HG03064 (cell line): ENCODE measurements around the gene ITGB6.
"Not testable (repeated sequence)": the region's sequence is repeated elsewhere in the genome, so short reads cannot be mapped to it uniquely, and the experiment has no call there.

Source experiments
- ATAC-seq: cut with Tn5 transposase; IDR thresholded peaks from one replicate; pipeline ENCODE4 v1.9.1; 2021; ENCODE audit warnings: low read depth; ENCODE audit not compliant: unreplicated experiment

The ITGB6 gene

DNA sequence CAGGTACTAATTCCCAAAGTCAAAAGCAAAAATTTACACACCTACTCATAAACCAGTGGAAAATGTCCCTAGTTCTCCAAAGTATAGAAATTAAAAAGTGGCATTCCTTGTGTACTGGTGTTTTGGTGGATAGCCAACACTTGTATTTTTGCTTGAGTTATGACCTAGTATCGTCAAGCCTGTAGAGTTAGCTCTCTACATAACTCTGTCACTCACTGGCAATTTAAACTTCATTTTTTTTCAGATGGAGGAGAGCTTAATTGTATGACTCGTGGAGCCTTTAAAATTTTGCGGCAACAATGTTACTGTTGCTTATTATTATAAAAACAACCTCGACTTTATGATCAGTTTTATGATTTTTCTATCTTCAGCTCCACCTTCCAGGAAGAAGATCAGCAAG is 58.7 kb downstream of the ITGB6 start:
- no peak for ATAC-seq

DNA sequence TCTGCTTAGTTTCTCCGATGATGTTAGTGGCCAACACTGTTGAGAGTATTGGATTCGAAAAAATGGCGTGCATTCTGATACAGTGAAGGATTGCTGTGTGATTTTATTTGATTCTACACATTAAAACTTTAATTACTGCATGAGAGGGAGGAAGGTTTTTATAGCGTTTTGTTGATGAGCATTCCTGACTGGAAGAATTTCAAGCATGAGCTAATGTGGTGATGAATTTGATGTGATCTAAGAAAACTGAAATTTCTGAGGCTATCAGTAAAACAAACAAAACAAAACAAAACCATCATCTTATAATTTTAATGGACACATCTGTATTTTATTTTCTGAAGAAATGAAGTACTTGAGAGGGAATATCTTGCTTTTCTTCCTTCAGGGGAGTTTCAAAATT is 59.6 kb downstream of the ITGB6 start:
- ATAC-seq: no peak

- ATAC-seq: no peak
Observed at GRCh38 chr2:160139991-160140390, 60.1 kb downstream of the ITGB6 start.

- ATAC-seq: no peak
Observed at GRCh38 chr2:160139350-160139749, 60.7 kb downstream of the ITGB6 start.

DNA sequence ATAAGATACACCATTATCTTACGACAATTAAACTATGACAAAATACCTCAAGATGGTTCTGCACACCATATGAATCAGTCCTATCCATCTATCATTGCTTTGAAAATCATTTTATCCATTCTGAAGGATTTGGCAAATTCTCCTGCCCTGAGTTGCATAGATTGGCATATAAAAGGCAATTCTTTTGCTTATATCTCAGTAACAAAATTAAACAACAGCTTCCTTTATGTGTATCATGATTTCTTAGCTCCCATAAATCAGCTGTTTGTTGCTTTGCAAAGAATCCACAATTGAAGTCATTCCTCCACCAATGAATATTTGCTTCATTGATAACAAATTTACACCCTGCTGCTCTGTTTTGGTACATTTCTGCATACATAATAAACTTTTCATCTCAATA is 61.7 kb downstream of the ITGB6 start:
- no peak for ATAC-seq

DNA sequence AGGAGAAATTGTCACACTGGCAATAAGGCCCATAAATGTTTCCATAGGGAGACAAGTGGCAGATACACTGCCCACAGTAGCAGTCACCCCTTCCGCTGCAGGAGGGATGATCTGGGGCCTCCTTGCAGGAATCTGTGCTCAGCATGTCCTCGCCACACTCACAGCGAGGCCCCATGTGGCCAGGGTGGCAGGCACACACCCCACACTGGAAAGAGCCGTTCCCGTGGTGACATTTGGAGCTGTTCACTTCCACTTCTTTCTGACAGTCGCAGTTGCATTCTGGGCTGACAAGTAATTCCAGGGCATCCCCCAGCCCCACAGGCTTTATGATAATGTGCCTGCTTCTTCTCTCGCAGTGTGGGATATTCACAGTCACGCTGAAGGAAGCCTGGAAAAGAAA is 62.6 kb downstream of the ITGB6 start:
- ATAC-seq: no peak

GRCh38 chr2:160132761-160133160 is 67.3 kb downstream of the ITGB6 start:
- no peak for ATAC-seq

DNA sequence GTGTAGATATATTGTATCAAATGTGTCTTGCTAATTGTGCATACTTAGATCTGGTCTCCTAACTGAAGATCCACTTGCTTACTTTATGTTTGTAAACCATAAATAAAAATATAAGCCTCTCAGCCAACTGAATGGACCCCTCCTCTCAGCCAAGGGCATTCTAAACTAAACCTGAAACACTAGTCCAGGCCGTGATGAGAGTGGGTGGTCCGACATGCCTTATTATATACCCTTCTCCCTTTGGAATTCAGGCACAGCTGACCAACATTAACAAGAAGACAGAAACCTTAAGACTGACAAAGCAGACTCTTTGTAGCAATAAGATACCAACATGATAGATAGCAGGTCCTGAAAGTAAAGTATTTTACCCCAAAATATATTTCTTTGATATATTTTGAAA is 73.3 kb downstream of the ITGB6 start:
- ATAC-seq: no peak

- ATAC-seq: no peak
Observed at GRCh38 chr2:160126315-160126714, 73.8 kb downstream of the ITGB6 start.

DNA sequence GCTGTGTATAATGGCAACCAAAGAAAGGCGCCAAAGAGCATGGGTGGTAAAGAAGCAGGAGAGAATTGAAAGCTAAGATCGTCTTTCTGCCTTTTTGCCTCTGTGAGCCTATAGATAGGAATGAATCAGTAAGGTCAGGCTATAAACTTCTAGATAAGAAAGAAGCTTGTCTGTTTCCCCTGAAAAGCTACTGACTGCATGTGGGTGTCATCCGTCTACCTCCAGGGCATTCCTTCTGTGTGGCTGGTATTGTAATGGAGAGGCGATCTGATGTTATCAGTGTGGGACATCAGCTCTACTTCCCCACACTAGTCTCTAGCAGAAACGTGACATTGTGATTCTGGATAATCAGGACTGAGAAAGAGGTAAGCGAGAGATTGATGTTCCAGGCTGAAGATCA is 74.2 kb downstream of the ITGB6 start:
- ATAC-seq: no peak

DNA sequence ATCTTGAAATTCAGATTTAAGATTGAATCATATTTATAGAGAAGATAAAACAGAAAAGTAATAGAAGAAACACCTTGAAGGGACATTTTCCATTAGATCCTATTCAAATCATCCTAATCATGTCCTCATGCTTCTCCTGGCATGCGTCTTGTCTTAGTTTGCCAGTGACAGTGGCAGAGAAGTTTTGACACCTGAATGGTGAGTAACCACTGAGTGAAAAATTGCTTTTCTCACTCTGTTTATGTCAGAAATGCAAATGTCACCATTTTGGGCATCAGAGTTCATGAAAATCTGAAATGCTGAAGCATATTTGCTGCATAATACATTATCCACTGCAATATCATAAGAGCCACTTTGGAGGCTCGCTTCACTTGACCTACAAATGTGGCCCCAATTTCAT is 74.7 kb downstream of the ITGB6 start:
- ATAC-seq: no peak

- no peak for ATAC-seq
Observed at GRCh38 chr2:160124571-160124970, 75.5 kb downstream of the ITGB6 start.

DNA sequence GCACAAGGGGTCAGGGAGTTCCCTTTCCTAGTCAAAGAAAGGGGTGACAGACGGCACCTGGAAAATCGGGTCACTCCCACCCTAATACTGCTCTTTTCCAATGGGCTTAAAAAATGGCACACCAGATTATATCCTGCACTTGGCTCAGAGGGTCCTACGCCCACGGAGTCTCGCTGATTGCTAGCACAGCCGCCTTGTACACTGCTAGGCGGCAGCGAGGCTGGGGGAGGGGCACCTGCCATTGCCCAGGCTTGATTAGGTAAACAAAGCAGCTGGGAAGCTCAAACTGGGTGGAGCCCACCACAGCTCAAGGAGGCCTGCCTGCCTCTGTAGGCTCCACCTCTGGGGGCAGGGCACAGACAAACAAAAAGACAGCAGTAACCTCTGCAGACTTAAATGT is 85.4 kb downstream of the ITGB6 start:
- not testable (repeated sequence) for ATAC-seq

DNA sequence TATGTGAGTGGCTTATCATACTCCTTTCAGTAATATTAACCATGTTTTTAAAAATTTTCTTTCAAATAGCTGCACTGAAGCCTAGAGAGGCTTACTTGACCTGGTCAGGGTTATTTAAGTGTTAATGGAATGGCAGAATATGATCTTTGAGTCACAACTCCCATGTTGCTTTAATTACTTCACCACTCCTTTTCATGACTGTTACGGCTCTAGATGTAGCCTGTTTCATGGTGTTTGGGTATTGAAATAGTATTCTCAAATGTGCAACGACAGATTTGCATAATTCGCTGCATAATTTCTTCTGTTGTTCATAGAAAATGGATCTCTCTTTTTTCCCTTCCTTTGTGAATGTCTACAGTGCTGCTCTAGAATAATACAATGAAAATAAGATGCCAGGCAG is 86.1 kb downstream of the ITGB6 start:
- ATAC-seq: no peak

DNA sequence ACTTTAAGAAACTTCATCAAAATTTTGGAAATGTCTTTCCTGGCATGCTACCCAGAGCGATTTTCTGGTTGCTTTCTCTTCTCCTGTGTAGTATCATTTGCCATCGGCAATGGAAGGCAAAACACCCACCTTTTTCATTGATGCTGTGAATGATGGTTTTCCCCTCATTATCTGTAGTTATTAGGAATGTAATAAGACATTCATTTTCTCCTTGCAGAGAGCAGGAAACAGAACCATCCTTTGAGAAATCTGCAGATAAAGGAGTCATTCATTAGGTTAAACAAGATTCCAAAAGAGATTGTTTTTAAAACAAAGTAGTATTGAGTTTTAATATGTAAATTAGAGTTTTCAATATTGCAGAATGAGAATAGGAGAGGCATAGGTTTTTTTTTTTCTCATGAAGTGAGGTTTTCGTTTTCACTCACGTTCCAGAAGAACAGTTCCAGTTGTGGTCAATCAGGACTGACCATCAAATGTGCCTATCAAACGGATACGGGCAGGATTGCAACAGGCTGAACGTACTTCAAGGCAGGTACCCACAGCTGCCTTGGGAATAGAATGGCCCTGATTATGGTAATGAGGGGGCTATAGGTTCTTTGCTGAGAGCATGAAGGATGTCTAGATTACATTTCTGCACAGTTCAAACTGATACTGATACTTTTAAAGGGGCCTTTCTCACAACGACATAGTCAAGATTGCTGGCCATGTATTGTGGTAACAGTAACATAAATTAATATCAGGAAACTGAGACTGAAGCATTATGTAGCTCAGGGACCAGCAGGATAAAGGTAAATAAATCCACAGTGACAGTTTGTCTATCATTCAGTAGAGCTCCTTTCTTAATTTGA is 87.9 kb downstream of the ITGB6 start:
- ATAC-seq: peak; percentile 72

GRCh38 chr2:160110674-160111239 is 89.3 kb downstream of the ITGB6 start:
- ATAC-seq: no peak

- no peak for ATAC-seq
Observed at GRCh38 chr2:160109939-160110673, 90.0 kb downstream of the ITGB6 start.

DNA sequence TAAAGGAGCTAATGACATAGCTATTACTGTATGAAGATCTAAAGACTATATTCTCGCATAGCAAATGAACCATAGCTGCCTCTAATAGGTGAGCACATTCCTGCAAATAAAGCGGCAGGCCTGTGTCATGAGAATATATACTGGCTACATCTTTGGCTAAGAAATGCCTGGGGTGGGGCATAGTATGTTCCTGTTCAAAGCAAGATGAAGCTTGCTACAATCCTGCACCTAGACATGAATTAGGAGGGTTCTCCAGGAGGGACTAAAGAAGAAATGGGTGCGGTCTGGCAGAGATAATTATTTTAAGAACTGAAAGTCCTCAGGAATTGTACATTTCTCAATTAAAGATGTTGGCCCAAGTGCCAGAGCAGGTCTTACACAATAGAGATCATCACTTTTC is 90.8 kb downstream of the ITGB6 start:
- no peak for ATAC-seq

DNA sequence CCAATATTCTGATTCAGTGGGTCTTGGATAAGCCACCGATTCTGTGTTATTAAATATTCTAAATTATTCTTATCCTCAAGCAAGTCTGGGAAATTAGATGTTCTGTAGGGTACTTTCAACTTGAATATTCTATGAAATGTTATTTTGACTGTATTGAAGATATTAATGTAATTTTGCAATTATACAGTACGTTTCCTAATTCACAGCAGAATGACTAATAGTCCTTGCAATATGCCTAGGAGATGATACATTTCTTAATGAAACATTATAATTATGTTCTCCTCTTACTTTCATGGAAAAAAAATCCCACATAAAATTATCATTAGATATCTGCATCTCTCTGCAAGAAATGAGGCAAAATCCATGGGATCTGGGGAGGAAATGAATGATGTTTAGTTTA is 91.4 kb downstream of the ITGB6 start:
- no peak for ATAC-seq

DNA sequence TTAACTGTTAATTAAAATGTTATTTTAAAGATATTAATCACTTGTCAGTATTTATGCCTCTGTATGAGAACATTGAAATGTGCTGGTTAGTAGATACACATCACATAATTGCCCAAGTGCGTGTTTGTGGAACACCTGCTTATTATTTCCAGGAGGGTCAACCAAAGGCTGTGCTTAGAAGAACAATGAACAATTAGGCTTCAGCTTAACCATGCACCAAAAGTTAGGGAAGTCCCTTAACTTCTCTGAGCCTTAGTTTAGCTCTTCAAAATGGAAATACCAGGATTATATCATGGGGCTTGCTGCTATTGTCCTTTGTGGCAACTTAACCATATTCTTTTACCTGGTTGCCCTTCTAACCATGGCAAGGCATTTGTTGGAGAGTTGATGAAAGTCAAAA is 94.7 kb downstream of the ITGB6 start:
- no peak for ATAC-seq

GRCh38 chr2:160104115-160104514 is 96.0 kb downstream of the ITGB6 start:
- no peak for ATAC-seq

- no peak for ATAC-seq
Observed at GRCh38 chr2:160097326-160097725, 102.7 kb downstream of the ITGB6 start.
